NB4 (cell line): ENCODE data around the gene PITX2.

Experiments
- MYC ChIP-seq: IDR thresholded peaks from 2 replicates; pipeline ENCODE4 v1.6.1; 2011; ENCODE audit warnings: low read depth, low read length
- POLR2A ChIP-seq: IDR thresholded peaks from 2 replicates; pipeline ENCODE4 v1.6.1; 2011; ENCODE audit warnings: mild to moderate bottlenecking; ENCODE audit not compliant: insufficient read length; ENCODE audit errors: extremely low read depth
- TF ChIP-seq, protein P1 (sequence below): IDR thresholded peaks from one replicate; pipeline ENCODE4 v1.5.1; 2012; ENCODE audit warnings: low read depth, low read length
- TF ChIP-seq, protein P2 (sequence below): IDR thresholded peaks from 2 replicates; pipeline ENCODE4 v1.6.1; 2011; ENCODE audit warnings: low read depth, low read length

DNA sequence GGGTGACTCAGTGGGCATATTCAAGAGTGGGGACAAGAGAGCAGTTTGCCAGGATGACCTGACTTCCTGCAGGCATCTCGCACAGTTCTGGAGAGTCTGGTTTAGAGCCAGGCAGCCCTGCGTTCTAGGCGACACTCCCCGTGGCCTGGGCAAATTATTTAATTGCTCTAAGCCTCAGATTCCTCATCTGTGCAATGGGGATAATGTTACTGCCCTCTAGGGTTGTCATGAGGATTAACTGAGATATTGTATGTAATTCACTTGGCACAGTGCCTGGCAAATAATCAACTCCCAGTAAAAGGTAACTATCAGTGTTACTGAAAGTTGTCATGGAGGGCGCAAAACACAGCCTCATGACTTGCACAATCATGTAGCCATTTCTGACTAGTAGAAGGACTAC lies 48.8 kb upstream of the PITX2 start:
- TF ChIP-seq, protein P1, sequence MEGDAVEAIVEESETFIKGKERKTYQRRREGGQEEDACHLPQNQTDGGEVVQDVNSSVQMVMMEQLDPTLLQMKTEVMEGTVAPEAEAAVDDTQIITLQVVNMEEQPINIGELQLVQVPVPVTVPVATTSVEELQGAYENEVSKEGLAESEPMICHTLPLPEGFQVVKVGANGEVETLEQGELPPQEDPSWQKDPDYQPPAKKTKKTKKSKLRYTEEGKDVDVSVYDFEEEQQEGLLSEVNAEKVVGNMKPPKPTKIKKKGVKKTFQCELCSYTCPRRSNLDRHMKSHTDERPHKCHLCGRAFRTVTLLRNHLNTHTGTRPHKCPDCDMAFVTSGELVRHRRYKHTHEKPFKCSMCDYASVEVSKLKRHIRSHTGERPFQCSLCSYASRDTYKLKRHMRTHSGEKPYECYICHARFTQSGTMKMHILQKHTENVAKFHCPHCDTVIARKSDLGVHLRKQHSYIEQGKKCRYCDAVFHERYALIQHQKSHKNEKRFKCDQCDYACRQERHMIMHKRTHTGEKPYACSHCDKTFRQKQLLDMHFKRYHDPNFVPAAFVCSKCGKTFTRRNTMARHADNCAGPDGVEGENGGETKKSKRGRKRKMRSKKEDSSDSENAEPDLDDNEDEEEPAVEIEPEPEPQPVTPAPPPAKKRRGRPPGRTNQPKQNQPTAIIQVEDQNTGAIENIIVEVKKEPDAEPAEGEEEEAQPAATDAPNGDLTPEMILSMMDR = no peak
- TF ChIP-seq, protein P2, sequence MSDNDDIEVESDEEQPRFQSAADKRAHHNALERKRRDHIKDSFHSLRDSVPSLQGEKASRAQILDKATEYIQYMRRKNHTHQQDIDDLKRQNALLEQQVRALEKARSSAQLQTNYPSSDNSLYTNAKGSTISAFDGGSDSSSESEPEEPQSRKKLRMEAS = no peak
- TF ChIP-seq POLR2A (no peak), MYC (no peak)
